Measurements from ENCODE around the gene ENPP5.

DNA sequence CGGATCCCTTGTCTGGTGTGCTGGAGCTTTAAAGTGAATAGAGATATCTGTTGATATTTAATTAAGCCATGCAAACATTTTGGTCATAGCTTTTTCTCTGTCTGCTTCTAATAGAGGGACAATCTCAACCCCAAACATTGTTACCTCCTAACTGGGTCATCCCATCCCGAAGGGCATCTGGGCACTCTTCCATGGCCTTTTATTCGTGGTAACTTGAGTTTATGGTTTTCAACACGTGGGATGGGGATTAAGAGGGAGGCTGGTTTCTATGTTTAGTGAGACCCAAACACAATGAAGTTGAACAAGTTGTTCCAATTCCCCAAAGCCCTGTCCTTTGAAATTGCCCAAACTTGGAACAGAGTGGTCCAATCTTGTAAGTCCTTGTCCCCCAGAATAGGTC lies 1.4 kb upstream of the ENPP5 start:
- TF ChIP-seq, protein P1, sequence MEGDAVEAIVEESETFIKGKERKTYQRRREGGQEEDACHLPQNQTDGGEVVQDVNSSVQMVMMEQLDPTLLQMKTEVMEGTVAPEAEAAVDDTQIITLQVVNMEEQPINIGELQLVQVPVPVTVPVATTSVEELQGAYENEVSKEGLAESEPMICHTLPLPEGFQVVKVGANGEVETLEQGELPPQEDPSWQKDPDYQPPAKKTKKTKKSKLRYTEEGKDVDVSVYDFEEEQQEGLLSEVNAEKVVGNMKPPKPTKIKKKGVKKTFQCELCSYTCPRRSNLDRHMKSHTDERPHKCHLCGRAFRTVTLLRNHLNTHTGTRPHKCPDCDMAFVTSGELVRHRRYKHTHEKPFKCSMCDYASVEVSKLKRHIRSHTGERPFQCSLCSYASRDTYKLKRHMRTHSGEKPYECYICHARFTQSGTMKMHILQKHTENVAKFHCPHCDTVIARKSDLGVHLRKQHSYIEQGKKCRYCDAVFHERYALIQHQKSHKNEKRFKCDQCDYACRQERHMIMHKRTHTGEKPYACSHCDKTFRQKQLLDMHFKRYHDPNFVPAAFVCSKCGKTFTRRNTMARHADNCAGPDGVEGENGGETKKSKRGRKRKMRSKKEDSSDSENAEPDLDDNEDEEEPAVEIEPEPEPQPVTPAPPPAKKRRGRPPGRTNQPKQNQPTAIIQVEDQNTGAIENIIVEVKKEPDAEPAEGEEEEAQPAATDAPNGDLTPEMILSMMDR (IDR thresholded peaks at IDR 0.05; ENCODE audit: low read depth, low read length, poor library complexity, severe bottlenecking): no peak
- no peak for TF ChIP-seq EZH2phosphoT487 (IDR thresholded peaks at IDR 0.05; ENCODE audit: borderline replicate concordance, low read length)

Measured in DOHH2 (cell line).